ENCODE measurements around the gene DIDO1. TPM values are rescaled to one million over a fixed set of nuclear protein-coding genes. Genes with fewer than 3 reads are reported as not detected.

The DIDO1 gene
- total RNA-seq, 1 experiment from 2014 or later = 85.9 TPM

- H2BK12ac ChIP-seq (ENCODE audit: insufficient read length, low read depth, low read length) = no peak overlapping the region
- no peak overlapping the region for H2BK20ac ChIP-seq (ENCODE audit: low read depth, low read length, poor library complexity, severe bottlenecking)
- H2BK15ac ChIP-seq (ENCODE audit: low read depth, low read length) = no peak overlapping the region
- Mint-ChIP-seq H3K4me1 (peaks cover 0 to 3% of the 10 kb centered on the region in 2 experiments; a peak in 2 of 4 replicates), H3K36me3 (ENCODE audit: insufficient read depth in 1 of 3, low read depth in 3 of 3) (peaks cover 76 to 100% (median 99%) of the 10 kb centered on the region in 3 experiments), H3K27ac (peak overlapping the region in 1 of 3 experiments; percentile 90; a peak in 2 of 7 replicates), H3K27me3 (ENCODE audit: low read depth) (no peaks in the 10 kb centered on the region), H3K4me3 (peak overlapping the region in 1 of 2 experiments; percentile 46; a peak in 2 of 5 replicates), H3K9me3 (no peaks in the 10 kb centered on the region)
- H3K23me2 ChIP-seq (ENCODE audit: insufficient read length, low read depth, low read length, poor library complexity, severe bottlenecking) = no peaks in the 10 kb centered on the region
- peaks cover 23% of the 10 kb centered on the region; the same call in 1 of the 2 replicates for H3K79me2 ChIP-seq (ENCODE audit: insufficient read depth, low read length)
- H2AK5ac ChIP-seq (ENCODE audit: insufficient read length, low read length) = no peak overlapping the region
- no peak for DNase-seq
- no peak overlapping the region for H2BK120ac ChIP-seq (ENCODE audit: low read depth, low read length, poor library complexity, severe bottlenecking)
- no peak overlapping the region for H3K4me2 ChIP-seq (ENCODE audit: insufficient read depth, insufficient read length, low read length)
- H3K56ac ChIP-seq (ENCODE audit: insufficient read length, low read depth, low read length) = no peak overlapping the region
- H4K8ac ChIP-seq (replicated peaks; ENCODE audit: insufficient read length, low read depth, low read length) = no peak overlapping the region
- H3K9ac ChIP-seq (ENCODE audit: extremely low read depth, insufficient read length, low read length) = no peak overlapping the region
- WGBS (ENCODE audit: extremely low coverage, insufficient read length, low lambda C conversion rate) = no CpG with 5 or more reads among the region's 31 CpGs
- H3K4me1 ChIP-seq (ENCODE audit: insufficient read depth, low read length) = no peaks in the 10 kb centered on the region
- no peak overlapping the region for H3T11ph ChIP-seq (ENCODE audit: low read length)
- no peak overlapping the region for H4K5ac ChIP-seq (ENCODE audit: insufficient read length, low read depth, low read length)
- no peak overlapping the region for H3K14ac ChIP-seq (ENCODE audit: insufficient read depth, low read length)
- H3K23ac ChIP-seq (ENCODE audit: insufficient read length, low read depth, low read length) = no peak overlapping the region
- no peaks in the 10 kb centered on the region for H3K9me3 ChIP-seq (ENCODE audit: control insufficient read depth, low read depth, low read length)
- no peak overlapping the region for H3K4ac ChIP-seq (ENCODE audit: low read depth, low read length)
- H4K91ac ChIP-seq (ENCODE audit: insufficient read length, low read depth, low read length) = no peak overlapping the region
- no peak for TF ChIP-seq CTCF (conservative IDR thresholded peaks at IDR 0.05)
- no peak overlapping the region for H3K18ac ChIP-seq (ENCODE audit: insufficient read length, low read depth, low read length)
- H2BK5ac ChIP-seq (ENCODE audit: insufficient read length, low read length) = no peak overlapping the region
- no peak overlapping the region for H3K27ac ChIP-seq (ENCODE audit: insufficient read length, low read depth, low read length)
- no peak overlapping the region for H2AFZ ChIP-seq (ENCODE audit: low read length)
- H3K79me1 ChIP-seq (ENCODE audit: insufficient read depth, low read depth, low read length, poor library complexity, severe bottlenecking) = peaks cover 17% of the 10 kb centered on the region
- no peaks in the 10 kb centered on the region for H3K27me3 ChIP-seq (ENCODE audit: insufficient read depth, low read length)
- H4K20me1 ChIP-seq (ENCODE audit: control insufficient read depth, insufficient read depth, insufficient read length) = peaks cover 2% of the 10 kb centered on the region
These were observed 19.5 kb downstream of the DIDO1 start for GRCh38 chr20:62906647-62907375.
